ENCODE data around the gene GLS.
"Not testable (repeated sequence)": the region's sequence is repeated elsewhere in the genome, so short reads cannot be mapped to it uniquely, and the experiment has no call there.

DNA sequence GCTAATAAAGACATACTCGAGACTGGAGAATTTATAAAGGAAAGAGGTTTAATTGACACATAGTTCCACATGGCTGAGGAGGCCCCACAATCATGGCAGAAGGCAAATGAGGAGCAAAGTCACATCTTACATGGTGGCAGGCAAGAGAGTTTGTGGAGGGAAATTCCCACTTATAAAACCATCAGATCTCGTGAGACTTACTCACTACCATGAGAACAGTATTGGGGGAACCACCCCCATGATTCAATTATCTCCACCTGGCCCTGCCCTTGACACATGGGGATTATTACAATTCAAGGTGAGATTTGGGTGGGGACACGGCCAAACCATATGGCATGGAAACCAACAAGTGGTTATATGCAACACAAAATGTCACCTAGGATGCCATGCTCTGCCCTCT is 114.7 kb downstream of the GLS start:
- TF ChIP-seq EZH2 (IDR thresholded peaks at IDR 0.05; ENCODE audit: low read length, missing control alignments), result not testable (repeated sequence)
- TF ChIP-seq, protein P1, sequence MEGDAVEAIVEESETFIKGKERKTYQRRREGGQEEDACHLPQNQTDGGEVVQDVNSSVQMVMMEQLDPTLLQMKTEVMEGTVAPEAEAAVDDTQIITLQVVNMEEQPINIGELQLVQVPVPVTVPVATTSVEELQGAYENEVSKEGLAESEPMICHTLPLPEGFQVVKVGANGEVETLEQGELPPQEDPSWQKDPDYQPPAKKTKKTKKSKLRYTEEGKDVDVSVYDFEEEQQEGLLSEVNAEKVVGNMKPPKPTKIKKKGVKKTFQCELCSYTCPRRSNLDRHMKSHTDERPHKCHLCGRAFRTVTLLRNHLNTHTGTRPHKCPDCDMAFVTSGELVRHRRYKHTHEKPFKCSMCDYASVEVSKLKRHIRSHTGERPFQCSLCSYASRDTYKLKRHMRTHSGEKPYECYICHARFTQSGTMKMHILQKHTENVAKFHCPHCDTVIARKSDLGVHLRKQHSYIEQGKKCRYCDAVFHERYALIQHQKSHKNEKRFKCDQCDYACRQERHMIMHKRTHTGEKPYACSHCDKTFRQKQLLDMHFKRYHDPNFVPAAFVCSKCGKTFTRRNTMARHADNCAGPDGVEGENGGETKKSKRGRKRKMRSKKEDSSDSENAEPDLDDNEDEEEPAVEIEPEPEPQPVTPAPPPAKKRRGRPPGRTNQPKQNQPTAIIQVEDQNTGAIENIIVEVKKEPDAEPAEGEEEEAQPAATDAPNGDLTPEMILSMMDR (conservative IDR thresholded peaks at IDR 0.05 in 1 of 2, IDR thresholded peaks at IDR 0.05 in 1 of 2; ENCODE audit: low read depth in 1 of 2, low read length in 2 of 2), result not testable (repeated sequence)
